Upper lobe of left lung (tissue), 4 donors: ENCODE results near the gene GNAS.

Source experiments
- EP300 ChIP-seq, 4 donors: sonication (generic); formaldehyde crosslinking; IDR thresholded peaks; one replicate each; pipeline ENCODE4 v1.5.1; 2017; ENCODE audit warnings: antibody characterized with exemption in 4 of 4, control low read depth in 2 of 4
- POLR2A ChIP-seq, 4 donors: fragments of 450-650 bp; IDR thresholded peaks; one replicate each; pipeline ENCODE4 v1.5.1; 2016 to 2017; ENCODE audit warnings: antibody characterized with exemption in 4 of 4, mild to moderate bottlenecking in 2 of 4
- POLR2AphosphoS5 ChIP-seq, 2 donors: sonication (generic); formaldehyde crosslinking; IDR thresholded peaks; one replicate each; pipeline ENCODE4 v1.5.1; 2017; ENCODE audit warnings: antibody characterized with exemption in 2 of 2
- TF ChIP-seq, protein P1 (sequence below), 6 experiments: fragments of 450-650 bp in 4 of 6; fragments of 200-600 bp in 2 of 6; sonication (generic) in 2 of 6; IDR thresholded peaks; one replicate each; pipeline ENCODE4 v1.5.1; 2016 to 2019; ENCODE audit warnings: antibody characterized with exemption in 6 of 6

- TF ChIP-seq, protein P1, sequence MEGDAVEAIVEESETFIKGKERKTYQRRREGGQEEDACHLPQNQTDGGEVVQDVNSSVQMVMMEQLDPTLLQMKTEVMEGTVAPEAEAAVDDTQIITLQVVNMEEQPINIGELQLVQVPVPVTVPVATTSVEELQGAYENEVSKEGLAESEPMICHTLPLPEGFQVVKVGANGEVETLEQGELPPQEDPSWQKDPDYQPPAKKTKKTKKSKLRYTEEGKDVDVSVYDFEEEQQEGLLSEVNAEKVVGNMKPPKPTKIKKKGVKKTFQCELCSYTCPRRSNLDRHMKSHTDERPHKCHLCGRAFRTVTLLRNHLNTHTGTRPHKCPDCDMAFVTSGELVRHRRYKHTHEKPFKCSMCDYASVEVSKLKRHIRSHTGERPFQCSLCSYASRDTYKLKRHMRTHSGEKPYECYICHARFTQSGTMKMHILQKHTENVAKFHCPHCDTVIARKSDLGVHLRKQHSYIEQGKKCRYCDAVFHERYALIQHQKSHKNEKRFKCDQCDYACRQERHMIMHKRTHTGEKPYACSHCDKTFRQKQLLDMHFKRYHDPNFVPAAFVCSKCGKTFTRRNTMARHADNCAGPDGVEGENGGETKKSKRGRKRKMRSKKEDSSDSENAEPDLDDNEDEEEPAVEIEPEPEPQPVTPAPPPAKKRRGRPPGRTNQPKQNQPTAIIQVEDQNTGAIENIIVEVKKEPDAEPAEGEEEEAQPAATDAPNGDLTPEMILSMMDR (IDR thresholded peaks at IDR 0.05): no peak
- TF ChIP-seq POLR2AphosphoS5 (IDR thresholded peaks at IDR 0.05) (no peak), POLR2A (IDR thresholded peaks at IDR 0.05) (no peak), EP300 (IDR thresholded peaks at IDR 0.05) (no peak)
Measured at GRCh38 chr20:58892932-58893224, 40.4 kb downstream of the GNAS start.
